Measurements from ENCODE around the gene CD8A. TPM values are rescaled to one million over a fixed set of nuclear protein-coding genes. Genes with fewer than 3 reads are reported as not detected.

CD8A gene
- total and polyA plus RNA-seq, 2 of the 8 experiments (the other 6 are each of a cell fraction or from before 2014, with no cell fraction given): 0.14 to 0.39 TPM

- TF ChIP-seq HDAC6 (IDR thresholded peaks at IDR 0.05; ENCODE audit: low read depth, low read length) (no peak), SRF (IDR thresholded peaks at IDR 0.05; ENCODE audit: low read depth, low read length) (no peak), CREB1 (IDR thresholded peaks at IDR 0.05) (no peak), MAX (IDR thresholded peaks at IDR 0.05) (peak; percentile 99), CHD2 (IDR thresholded peaks at IDR 0.05; ENCODE audit: low read length) (peak; percentile 50; the same call in 1 of the 2 replicates), FOSL1 (IDR thresholded peaks at IDR 0.05; ENCODE audit: insufficient read depth, low read depth, low read length) (no peak), GTF2F1 (IDR thresholded peaks at IDR 0.05; ENCODE audit: borderline replicate concordance, low read depth, low read length) (no peak), RAD21 (IDR thresholded peaks at IDR 0.05 in 1 of 2, conservative IDR thresholded peaks at IDR 0.05 in 1 of 2; ENCODE audit: low read depth in 2 of 2, low read length in 2 of 2) (0 out of 4 replicates have a peak, but pooled peaks of 1 of the 2 experiments have one; percentile 13), JUN (IDR thresholded peaks at IDR 0.05; ENCODE audit: low read depth, low read length) (no peak), KDM5A (IDR thresholded peaks at IDR 0.05; ENCODE audit: low read length) (no peak), SP4 (IDR thresholded peaks at IDR 0.05; ENCODE audit: low read length) (no peak), BRCA1 (IDR thresholded peaks at IDR 0.05; ENCODE audit: low read depth, low read length) (no peak), SIX5 (IDR thresholded peaks at IDR 0.05; ENCODE audit: low read depth, low read length) (no peak), JUND (IDR thresholded peaks at IDR 0.05; ENCODE audit: low read length) (no peak), CBX5 (IDR thresholded peaks at IDR 0.05; ENCODE audit: low read depth, low read length) (no peak), ATF2 (IDR thresholded peaks at IDR 0.05; ENCODE audit: low read length) (no peak), ASH2L (IDR thresholded peaks at IDR 0.05; ENCODE audit: low read length) (peak; percentile 54), SUZ12 (IDR thresholded peaks at IDR 0.05; ENCODE audit: low read length) (no peak), TBP (IDR thresholded peaks at IDR 0.05; ENCODE audit: low read depth, low read length) (no peak), CHD1 (IDR thresholded peaks at IDR 0.05; ENCODE audit: low read depth, low read length) (no peak), EGR1 (IDR thresholded peaks at IDR 0.05; ENCODE audit: borderline replicate concordance, low read depth, low read length) (no peak), E2F6 (IDR thresholded peaks at IDR 0.05) (peak; percentile 96), CTBP2 (IDR thresholded peaks at IDR 0.05; ENCODE audit: borderline replicate concordance, insufficient read depth, insufficient read length, low read length) (no peak)
Measured at GRCh38 chr2:86807468-86808275, 17.0 kb upstream of the CD8A start (continued).
